Mammary epithelial cell (primary cell): ENCODE measurements around the gene SLIT3.

Source experiments
- CTCF ChIP-seq, 2 donors: IDR thresholded peaks in 1 of 2; conservative IDR thresholded peaks in 1 of 2; 2 replicates each; pipeline ENCODE4 v1.5.1; 2011 to 2012; ENCODE audit warnings: inconsistent platforms in 2 of 2, low read length in 2 of 2, mild to moderate bottlenecking in 2 of 2, control low read depth in 1 of 2, low read depth in 1 of 2; ENCODE audit not compliant: insufficient read depth in 1 of 2; ENCODE audit errors: extremely low read depth in 1 of 2
- EZH2 ChIP-seq: IDR thresholded peaks from 2 replicates; pipeline ENCODE4 v1.6.1; 2012; ENCODE audit warnings: low read length, inconsistent platforms, borderline replicate concordance

- TF ChIP-seq CTCF (conservative IDR thresholded peaks at IDR 0.05 in 1 of 2, IDR thresholded peaks at IDR 0.05 in 1 of 2; ENCODE audit: extremely low read depth in 1 of 2, insufficient read depth in 1 of 2, low read depth in 1 of 2, low read length in 2 of 2) (no peak), EZH2 (no peak)
Measured at GRCh38 chr5:168672888-168673287, 628.1 kb downstream of the SLIT3 start.
